Measurements from ENCODE around the gene NRAS.

Gene NRAS

GRCh38 chr1:114676115-114676514 is 40.5 kb downstream of the NRAS start:
- DNase-seq (ENCODE audit: low spot score) = no peak

- no peak for DNase-seq (ENCODE audit: low spot score)
Measured at GRCh38 chr1:114671939-114672275, 44.7 kb downstream of the NRAS start.

- DNase-seq (ENCODE audit: low spot score) = peak; percentile 24
Measured at GRCh38 chr1:114671011-114671938, 45.3 kb downstream of the NRAS start.

GRCh38 chr1:114670083-114671010 is 46.2 kb downstream of the NRAS start:
- peak; percentile 95 for DNase-seq (ENCODE audit: low spot score)

- DNase-seq (ENCODE audit: low spot score) = no peak
Measured at GRCh38 chr1:114669562-114670082, 46.9 kb downstream of the NRAS start, which contains the start of gene DENND2C. Gene DENND2C, minus strand, starts transcription at chr1:114670049. Its CDS starts 44,065 bp downstream, at chr1:114625984.

GRCh38 chr1:114668784-114669561 is 47.6 kb downstream of the NRAS start:
- DNase-seq (ENCODE audit: low spot score) = no peak

GRCh38 chr1:114668373-114668772 is 48.2 kb downstream of the NRAS start:
- no peak for DNase-seq (ENCODE audit: low spot score)

GRCh38 chr1:114666954-114667353 is 49.6 kb downstream of the NRAS start:
- DNase-seq (ENCODE audit: low spot score) = no peak

GRCh38 chr1:114660238-114660637 is 56.3 kb downstream of the NRAS start:
- DNase-seq (ENCODE audit: low spot score) = no peak

Data from germinal center (tissue), 1 donor.